Brain microvascular endothelial cell (primary cell): ENCODE results near the gene FN3KRP.

Source experiments
- DNase-seq: peaks from one replicate; pipeline ENCODE4 v3.0.0-alpha.2; 2020
- H3K27ac ChIP-seq: fragments of 250-450 bp; sonication (Bioruptor Pico); 2 replicates; pipeline ENCODE4 v1.5.1; 2020; ENCODE audit warnings: mild to moderate bottlenecking, moderate library complexity
- H3K27me3 ChIP-seq: fragments of 250-450 bp; sonication (Bioruptor Pico); replicated peaks from 2 replicates; pipeline ENCODE4 v1.5.1; 2020; ENCODE audit warnings: mild to moderate bottlenecking
- H3K36me3 ChIP-seq: fragments of 250-450 bp; sonication (Bioruptor Pico); replicated peaks from 2 replicates; pipeline ENCODE4 v1.5.1; 2020; ENCODE audit warnings: mild to moderate bottlenecking
- H3K4me3 ChIP-seq: 2 replicates; pipeline ENCODE4 v1.5.1; 2011; ENCODE audit warnings: low read depth, mild to moderate bottlenecking, control low read depth, low read length, moderate library complexity
- CTCF ChIP-seq: IDR thresholded peaks from 2 replicates; pipeline ENCODE4 v1.5.1; 2011; ENCODE audit warnings: low read depth, mild to moderate bottlenecking, moderate library complexity, low read length, control low read depth, inconsistent platforms; ENCODE audit errors: missing control alignments
- in situ Hi-C: cut with HindIII; loops from 2 replicates; pipeline ENCODE4 v1.10.0; 2017; ENCODE audit warnings: low sequenced_read_pairs, low pct_ligation_motif_present

The FN3KRP gene

GRCh38 chr17:82670661-82671450 is 45.6 kb upstream of the FN3KRP start:
- Histone ChIP-seq H3K4me3 (no peak overlapping the region), H3K36me3 (no peaks in the 10 kb centered on the region), H3K27ac (no peak overlapping the region), H3K27me3 (no peaks in the 10 kb centered on the region)
- in situ Hi-C loops = no loop called here
- DNase-seq = no peak
- TF ChIP-seq CTCF = no peak

- Histone ChIP-seq H3K36me3 (no peaks in the 10 kb centered on the region), H3K4me3 (no peak overlapping the region), H3K27ac (no peak overlapping the region), H3K27me3 (no peaks in the 10 kb centered on the region)
- DNase-seq = no peak
- in situ Hi-C loops = no loop called here
- TF ChIP-seq CTCF = no peak
These were observed 41.6 kb upstream of the FN3KRP start for GRCh38 chr17:82674656-82675475.

DNA sequence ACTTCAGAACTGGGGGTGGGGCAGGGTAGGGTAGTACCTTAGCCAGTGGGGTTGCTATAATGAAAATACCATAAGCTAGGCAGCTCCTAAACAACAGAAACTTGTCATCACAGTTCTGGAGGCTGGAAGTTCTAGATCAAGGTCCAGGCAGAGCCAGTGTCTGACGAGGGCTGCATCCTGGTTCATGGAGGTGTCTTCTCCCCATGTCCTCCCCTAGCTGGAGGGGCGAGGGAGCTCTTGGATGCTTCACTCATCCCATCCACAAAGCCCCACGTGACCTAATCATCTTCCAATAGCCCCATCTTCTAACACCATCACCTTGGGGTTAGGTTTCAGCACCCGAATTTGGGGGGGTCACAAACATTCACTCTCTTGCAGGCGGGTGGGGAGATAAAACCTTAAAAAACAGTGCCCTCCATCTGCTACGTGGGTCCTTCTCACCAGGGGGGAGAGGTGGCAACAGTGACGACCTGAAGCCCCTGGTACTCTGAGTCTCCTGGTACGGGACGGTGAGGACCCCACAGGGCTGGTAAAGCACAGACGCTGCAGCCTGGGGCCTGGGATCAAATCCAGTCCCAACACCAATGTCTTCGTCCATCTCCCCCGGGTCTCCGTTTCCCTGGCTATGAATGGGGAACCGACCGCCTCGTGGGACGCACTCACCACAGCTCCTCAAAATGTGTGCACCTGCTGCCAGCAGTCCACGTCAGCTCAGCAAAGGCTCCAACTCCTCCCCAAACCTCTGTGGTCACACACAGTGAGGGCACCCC is 40.8 kb upstream of the FN3KRP start:
- no peak overlapping the region for H3K27ac ChIP-seq

DNA sequence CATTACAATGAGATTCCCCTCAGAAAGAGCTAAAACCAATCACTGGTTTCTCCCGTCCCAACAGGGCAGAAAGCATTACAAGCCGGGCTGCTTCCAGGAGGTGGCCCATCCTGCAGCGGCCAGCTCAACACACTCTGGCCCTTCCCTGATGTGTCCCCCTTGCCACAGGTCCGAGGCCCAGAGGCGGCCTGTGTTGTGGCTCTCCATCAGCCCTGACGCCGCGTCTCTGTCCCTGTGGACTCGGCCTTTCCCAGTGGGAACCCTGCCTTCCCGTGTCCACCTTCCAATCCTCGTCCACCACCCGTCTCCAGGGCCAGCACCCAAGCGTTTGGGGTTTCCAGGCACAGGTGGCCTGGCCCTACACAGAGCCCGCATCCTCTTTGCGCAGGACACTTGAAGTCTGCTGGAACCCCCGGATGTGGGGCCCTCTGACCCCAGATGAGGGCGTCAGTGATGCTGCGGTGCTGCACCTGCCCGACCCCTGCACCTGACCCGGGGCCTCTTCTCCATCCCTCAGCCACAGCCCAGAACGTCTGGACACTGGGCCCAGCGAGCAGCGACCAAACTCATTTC is 39.1 kb upstream of the FN3KRP start:
- no peak for TF ChIP-seq CTCF

More for the DNA sequence above, 40.8 kb upstream of the FN3KRP start:
- no peaks in the 10 kb centered on the region for H3K27me3 ChIP-seq
- H3K36me3 ChIP-seq = no peaks in the 10 kb centered on the region
- no peak overlapping the region for H3K4me3 ChIP-seq
- in situ Hi-C loops = no loop called here
- TF ChIP-seq CTCF = no peak
- DNase-seq = no peak

GRCh38 chr17:82678265-82678891 is 38.1 kb upstream of the FN3KRP start:
- in situ Hi-C loops = no loop called here
- no peak for DNase-seq
- Histone ChIP-seq H3K27ac (no peak overlapping the region), H3K4me3 (no peak overlapping the region), H3K36me3 (no peaks in the 10 kb centered on the region), H3K27me3 (no peaks in the 10 kb centered on the region)
- TF ChIP-seq CTCF = no peak

More for the DNA sequence above, 39.1 kb upstream of the FN3KRP start:
- no peak for DNase-seq
- Histone ChIP-seq H3K36me3 (no peaks in the 10 kb centered on the region), H3K27me3 (no peaks in the 10 kb centered on the region), H3K27ac (no peak overlapping the region), H3K4me3 (no peak overlapping the region)
- in situ Hi-C loops = no loop called here
